Measurements from ENCODE around the gene PGAM5.

DNA sequence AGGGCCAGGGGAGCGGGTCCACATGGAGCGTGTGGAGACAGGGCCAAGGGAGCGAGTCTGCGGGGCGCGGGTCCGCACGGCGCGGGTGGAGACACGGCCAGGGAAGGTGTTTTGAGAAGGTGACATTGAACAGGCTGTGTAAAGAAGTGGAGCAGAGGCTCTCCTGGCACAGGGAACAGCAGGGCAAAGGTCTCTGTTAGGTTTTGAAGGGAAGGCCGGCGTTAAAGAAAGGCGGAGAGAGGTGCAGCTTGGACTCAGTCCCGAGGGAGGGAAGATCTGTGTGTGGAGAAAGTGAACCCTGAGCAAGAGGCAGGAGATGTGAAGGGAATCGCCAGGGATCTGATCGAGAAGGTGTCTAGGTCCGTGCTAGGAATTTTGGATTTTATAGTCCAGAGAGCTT lies 21.4 kb upstream of the PGAM5 start:
- TF ChIP-seq RFX5 (IDR thresholded peaks at IDR 0.05): no peak
- no peak for TF ChIP-seq EP300 (IDR thresholded peaks at IDR 0.05)
- TF ChIP-seq, protein P1, sequence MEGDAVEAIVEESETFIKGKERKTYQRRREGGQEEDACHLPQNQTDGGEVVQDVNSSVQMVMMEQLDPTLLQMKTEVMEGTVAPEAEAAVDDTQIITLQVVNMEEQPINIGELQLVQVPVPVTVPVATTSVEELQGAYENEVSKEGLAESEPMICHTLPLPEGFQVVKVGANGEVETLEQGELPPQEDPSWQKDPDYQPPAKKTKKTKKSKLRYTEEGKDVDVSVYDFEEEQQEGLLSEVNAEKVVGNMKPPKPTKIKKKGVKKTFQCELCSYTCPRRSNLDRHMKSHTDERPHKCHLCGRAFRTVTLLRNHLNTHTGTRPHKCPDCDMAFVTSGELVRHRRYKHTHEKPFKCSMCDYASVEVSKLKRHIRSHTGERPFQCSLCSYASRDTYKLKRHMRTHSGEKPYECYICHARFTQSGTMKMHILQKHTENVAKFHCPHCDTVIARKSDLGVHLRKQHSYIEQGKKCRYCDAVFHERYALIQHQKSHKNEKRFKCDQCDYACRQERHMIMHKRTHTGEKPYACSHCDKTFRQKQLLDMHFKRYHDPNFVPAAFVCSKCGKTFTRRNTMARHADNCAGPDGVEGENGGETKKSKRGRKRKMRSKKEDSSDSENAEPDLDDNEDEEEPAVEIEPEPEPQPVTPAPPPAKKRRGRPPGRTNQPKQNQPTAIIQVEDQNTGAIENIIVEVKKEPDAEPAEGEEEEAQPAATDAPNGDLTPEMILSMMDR (IDR thresholded peaks at IDR 0.05): no peak
- TF ChIP-seq POLR2A (IDR thresholded peaks at IDR 0.05; ENCODE audit: low read length): no peak
- TF ChIP-seq, protein P2, sequence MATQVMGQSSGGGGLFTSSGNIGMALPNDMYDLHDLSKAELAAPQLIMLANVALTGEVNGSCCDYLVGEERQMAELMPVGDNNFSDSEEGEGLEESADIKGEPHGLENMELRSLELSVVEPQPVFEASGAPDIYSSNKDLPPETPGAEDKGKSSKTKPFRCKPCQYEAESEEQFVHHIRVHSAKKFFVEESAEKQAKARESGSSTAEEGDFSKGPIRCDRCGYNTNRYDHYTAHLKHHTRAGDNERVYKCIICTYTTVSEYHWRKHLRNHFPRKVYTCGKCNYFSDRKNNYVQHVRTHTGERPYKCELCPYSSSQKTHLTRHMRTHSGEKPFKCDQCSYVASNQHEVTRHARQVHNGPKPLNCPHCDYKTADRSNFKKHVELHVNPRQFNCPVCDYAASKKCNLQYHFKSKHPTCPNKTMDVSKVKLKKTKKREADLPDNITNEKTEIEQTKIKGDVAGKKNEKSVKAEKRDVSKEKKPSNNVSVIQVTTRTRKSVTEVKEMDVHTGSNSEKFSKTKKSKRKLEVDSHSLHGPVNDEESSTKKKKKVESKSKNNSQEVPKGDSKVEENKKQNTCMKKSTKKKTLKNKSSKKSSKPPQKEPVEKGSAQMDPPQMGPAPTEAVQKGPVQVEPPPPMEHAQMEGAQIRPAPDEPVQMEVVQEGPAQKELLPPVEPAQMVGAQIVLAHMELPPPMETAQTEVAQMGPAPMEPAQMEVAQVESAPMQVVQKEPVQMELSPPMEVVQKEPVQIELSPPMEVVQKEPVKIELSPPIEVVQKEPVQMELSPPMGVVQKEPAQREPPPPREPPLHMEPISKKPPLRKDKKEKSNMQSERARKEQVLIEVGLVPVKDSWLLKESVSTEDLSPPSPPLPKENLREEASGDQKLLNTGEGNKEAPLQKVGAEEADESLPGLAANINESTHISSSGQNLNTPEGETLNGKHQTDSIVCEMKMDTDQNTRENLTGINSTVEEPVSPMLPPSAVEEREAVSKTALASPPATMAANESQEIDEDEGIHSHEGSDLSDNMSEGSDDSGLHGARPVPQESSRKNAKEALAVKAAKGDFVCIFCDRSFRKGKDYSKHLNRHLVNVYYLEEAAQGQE (IDR thresholded peaks at IDR 0.05): no peak
- no peak for TF ChIP-seq JUNB (IDR thresholded peaks at IDR 0.05)
